ENCODE data around the gene GAB1.
A peak's percentile ranks its signal among the peaks of the same experiment; 100 is the strongest.

Gene GAB1

GRCh38 chr4:143337600-143338287 is 1.1 kb downstream of the GAB1 start:
- Histone ChIP-seq H3K4me1 (ENCODE audit: control insufficient read depth, insufficient read depth, low read length) (no peaks in the 10 kb centered on the region), H3K36me3 (ENCODE audit: control insufficient read depth in 2 of 2, insufficient read depth in 1 of 2, low read length in 2 of 2) (no peaks in the 10 kb centered on the region), H3K27ac (ENCODE audit: extremely low read depth, low read depth, low read length) (peak overlapping the region; percentile 78; the same call in 1 of the 2 replicates), H3K9me3 (ENCODE audit: control insufficient read depth, insufficient read depth, low read depth, low read length) (no peaks in the 10 kb centered on the region), H3K4me3 (ENCODE audit: low read depth, low read length) (peak overlapping the region; percentile 85)
- ChIA-PET CTCF (interaction anchor here (0.6 to 0.8 kb wide), 2 partner anchors 38 to 125 kb away, joined by 3 read pairs; no protein-coding TSS in a partner anchor), POLR2A (interaction anchor here (1.0 to 1.5 kb wide), 2 partner anchors 14 to 44 kb away, joined by 4 to 6 read pairs; no protein-coding TSS in a partner anchor)
- TF ChIP-seq ZBTB7A (tag by site-specific recombination; IDR thresholded peaks at IDR 0.05; ENCODE audit: low read depth) (no peak), ZNF423 (tag by site-specific recombination; IDR thresholded peaks at IDR 0.05) (no peak), ZBTB8A (tag by site-specific recombination; IDR thresholded peaks at IDR 0.05) (peak; percentile 82), ZNF366 (tag by site-specific recombination; conservative IDR thresholded peaks at IDR 0.05) (peak; percentile 43), ZBTB20 (tag by site-specific recombination; IDR thresholded peaks at IDR 0.05) (peak; percentile 72), ZBTB48 (tag by site-specific recombination; IDR thresholded peaks at IDR 0.05) (peak; percentile 11), ZNF398 (tag by site-specific recombination; IDR thresholded peaks at IDR 0.05) (peak; percentile 48; the same call in 1 of the 2 replicates), ZBTB44 (tag by site-specific recombination; IDR thresholded peaks at IDR 0.05) (no peak), GLIS1 (tag by site-specific recombination; IDR thresholded peaks at IDR 0.05) (peak; percentile 71), ZNF768 (tag by site-specific recombination; IDR thresholded peaks at IDR 0.05) (no peak), ZNF292 (tag by site-specific recombination; IDR thresholded peaks at IDR 0.05; ENCODE audit: borderline replicate concordance, low read depth) (no peak), ZNF112 (tag by site-specific recombination; IDR thresholded peaks at IDR 0.05) (no peak), ZNF555 (tag by site-specific recombination; conservative IDR thresholded peaks at IDR 0.05) (no peak), ZNF335 (tag by site-specific recombination; conservative IDR thresholded peaks at IDR 0.05) (peak; percentile 87), ZIC2 (tag by site-specific recombination; IDR thresholded peaks at IDR 0.05) (peak; percentile 85), YY2 (tag by site-specific recombination; IDR thresholded peaks at IDR 0.05) (no peak), ZNF280D (tag by site-specific recombination; IDR thresholded peaks at IDR 0.05) (no peak), ZNF473 (tag by site-specific recombination; IDR thresholded peaks at IDR 0.05) (no peak), ZNF324 (tag by site-specific recombination; IDR thresholded peaks at IDR 0.05) (no peak)
- TF ChIP-seq, protein P1, sequence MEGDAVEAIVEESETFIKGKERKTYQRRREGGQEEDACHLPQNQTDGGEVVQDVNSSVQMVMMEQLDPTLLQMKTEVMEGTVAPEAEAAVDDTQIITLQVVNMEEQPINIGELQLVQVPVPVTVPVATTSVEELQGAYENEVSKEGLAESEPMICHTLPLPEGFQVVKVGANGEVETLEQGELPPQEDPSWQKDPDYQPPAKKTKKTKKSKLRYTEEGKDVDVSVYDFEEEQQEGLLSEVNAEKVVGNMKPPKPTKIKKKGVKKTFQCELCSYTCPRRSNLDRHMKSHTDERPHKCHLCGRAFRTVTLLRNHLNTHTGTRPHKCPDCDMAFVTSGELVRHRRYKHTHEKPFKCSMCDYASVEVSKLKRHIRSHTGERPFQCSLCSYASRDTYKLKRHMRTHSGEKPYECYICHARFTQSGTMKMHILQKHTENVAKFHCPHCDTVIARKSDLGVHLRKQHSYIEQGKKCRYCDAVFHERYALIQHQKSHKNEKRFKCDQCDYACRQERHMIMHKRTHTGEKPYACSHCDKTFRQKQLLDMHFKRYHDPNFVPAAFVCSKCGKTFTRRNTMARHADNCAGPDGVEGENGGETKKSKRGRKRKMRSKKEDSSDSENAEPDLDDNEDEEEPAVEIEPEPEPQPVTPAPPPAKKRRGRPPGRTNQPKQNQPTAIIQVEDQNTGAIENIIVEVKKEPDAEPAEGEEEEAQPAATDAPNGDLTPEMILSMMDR (tag by site-specific recombination; IDR thresholded peaks at IDR 0.05): 0 out of 2 replicates have a peak, but pooled peaks have one; percentile 36
- TF ChIP-seq, protein P2, sequence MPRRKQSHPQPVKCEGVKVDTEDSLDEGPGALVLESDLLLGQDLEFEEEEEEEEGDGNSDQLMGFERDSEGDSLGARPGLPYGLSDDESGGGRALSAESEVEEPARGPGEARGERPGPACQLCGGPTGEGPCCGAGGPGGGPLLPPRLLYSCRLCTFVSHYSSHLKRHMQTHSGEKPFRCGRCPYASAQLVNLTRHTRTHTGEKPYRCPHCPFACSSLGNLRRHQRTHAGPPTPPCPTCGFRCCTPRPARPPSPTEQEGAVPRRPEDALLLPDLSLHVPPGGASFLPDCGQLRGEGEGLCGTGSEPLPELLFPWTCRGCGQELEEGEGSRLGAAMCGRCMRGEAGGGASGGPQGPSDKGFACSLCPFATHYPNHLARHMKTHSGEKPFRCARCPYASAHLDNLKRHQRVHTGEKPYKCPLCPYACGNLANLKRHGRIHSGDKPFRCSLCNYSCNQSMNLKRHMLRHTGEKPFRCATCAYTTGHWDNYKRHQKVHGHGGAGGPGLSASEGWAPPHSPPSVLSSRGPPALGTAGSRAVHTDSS (tag by site-specific recombination; IDR thresholded peaks at IDR 0.05): no peak
- TF ChIP-seq, protein P3, sequence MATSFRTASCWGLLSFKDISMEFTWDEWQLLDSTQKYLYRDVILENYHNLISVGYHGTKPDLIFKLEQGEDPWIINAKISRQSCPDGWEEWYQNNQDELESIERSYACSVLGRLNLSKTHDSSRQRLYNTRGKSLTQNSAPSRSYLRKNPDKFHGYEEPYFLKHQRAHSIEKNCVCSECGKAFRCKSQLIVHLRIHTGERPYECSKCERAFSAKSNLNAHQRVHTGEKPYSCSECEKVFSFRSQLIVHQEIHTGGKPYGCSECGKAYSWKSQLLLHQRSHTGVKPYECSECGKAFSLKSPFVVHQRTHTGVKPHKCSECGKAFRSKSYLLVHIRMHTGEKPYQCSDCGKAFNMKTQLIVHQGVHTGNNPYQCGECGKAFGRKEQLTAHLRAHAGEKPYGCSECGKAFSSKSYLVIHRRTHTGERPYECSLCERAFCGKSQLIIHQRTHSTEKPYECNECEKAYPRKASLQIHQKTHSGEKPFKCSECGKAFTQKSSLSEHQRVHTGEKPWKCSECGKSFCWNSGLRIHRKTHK (tag by site-specific recombination; IDR thresholded peaks at IDR 0.05): no peak
